ENCODE measurements around the gene FREY1.

GRCh38 chr11:45858751-45859398, 48.2 kb downstream of the FREY1 start:
- TF ChIP-seq, protein P1, sequence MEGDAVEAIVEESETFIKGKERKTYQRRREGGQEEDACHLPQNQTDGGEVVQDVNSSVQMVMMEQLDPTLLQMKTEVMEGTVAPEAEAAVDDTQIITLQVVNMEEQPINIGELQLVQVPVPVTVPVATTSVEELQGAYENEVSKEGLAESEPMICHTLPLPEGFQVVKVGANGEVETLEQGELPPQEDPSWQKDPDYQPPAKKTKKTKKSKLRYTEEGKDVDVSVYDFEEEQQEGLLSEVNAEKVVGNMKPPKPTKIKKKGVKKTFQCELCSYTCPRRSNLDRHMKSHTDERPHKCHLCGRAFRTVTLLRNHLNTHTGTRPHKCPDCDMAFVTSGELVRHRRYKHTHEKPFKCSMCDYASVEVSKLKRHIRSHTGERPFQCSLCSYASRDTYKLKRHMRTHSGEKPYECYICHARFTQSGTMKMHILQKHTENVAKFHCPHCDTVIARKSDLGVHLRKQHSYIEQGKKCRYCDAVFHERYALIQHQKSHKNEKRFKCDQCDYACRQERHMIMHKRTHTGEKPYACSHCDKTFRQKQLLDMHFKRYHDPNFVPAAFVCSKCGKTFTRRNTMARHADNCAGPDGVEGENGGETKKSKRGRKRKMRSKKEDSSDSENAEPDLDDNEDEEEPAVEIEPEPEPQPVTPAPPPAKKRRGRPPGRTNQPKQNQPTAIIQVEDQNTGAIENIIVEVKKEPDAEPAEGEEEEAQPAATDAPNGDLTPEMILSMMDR (IDR thresholded peaks at IDR 0.05): no peak
- TF ChIP-seq, protein P2, sequence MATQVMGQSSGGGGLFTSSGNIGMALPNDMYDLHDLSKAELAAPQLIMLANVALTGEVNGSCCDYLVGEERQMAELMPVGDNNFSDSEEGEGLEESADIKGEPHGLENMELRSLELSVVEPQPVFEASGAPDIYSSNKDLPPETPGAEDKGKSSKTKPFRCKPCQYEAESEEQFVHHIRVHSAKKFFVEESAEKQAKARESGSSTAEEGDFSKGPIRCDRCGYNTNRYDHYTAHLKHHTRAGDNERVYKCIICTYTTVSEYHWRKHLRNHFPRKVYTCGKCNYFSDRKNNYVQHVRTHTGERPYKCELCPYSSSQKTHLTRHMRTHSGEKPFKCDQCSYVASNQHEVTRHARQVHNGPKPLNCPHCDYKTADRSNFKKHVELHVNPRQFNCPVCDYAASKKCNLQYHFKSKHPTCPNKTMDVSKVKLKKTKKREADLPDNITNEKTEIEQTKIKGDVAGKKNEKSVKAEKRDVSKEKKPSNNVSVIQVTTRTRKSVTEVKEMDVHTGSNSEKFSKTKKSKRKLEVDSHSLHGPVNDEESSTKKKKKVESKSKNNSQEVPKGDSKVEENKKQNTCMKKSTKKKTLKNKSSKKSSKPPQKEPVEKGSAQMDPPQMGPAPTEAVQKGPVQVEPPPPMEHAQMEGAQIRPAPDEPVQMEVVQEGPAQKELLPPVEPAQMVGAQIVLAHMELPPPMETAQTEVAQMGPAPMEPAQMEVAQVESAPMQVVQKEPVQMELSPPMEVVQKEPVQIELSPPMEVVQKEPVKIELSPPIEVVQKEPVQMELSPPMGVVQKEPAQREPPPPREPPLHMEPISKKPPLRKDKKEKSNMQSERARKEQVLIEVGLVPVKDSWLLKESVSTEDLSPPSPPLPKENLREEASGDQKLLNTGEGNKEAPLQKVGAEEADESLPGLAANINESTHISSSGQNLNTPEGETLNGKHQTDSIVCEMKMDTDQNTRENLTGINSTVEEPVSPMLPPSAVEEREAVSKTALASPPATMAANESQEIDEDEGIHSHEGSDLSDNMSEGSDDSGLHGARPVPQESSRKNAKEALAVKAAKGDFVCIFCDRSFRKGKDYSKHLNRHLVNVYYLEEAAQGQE (IDR thresholded peaks at IDR 0.05; ENCODE audit: insufficient read depth in 1 of 2, low read depth in 2 of 2, low read length in 1 of 2): no peak
- TF ChIP-seq TCF7L2 (IDR thresholded peaks at IDR 0.05; ENCODE audit: low read depth, low read length): no peak
- TF ChIP-seq POLR2AphosphoS5 (IDR thresholded peaks at IDR 0.05; ENCODE audit: low read depth, low read length): no peak
- no peak for TF ChIP-seq SIN3A (IDR thresholded peaks at IDR 0.05; ENCODE audit: borderline replicate concordance, insufficient read depth, low read depth, low read length)
